Activated CD8-positive, alpha-beta memory T cell treated with anti-CD3 and anti-CD28 coated beads, Interleukin-2, amount 10 ng/mL, durations not matched to agents 7 days and 5 days (primary cell): ENCODE results near the gene HSPA9. TPM values are rescaled to one million over a fixed set of nuclear protein-coding genes. Genes with fewer than 3 reads are reported as not detected.

Source experiments
- ATAC-seq: fragments of 150-1000 bp; cut with Tn5 transposase; one replicate; pipeline ENCODE4 v1.10.0; 2021; ENCODE audit warnings: moderate library complexity
- CTCF ChIA-PET: fragments of 350-600 bp; sonication (Branson Sonifier 250); formaldehyde crosslinking; loops from one replicate; lab custom pipeline; 2021; ENCODE audit warnings: antibody characterized with exemption; lab: Charles Lee
- DNase-seq: peaks from one replicate; pipeline ENCODE4 v3.0.0-alpha.2; 2020
- H3K27ac Mint-ChIP-seq: one replicate; pipeline ENCODE4 v1.8.0; 2021; ENCODE audit warnings: mild to moderate bottlenecking, mixed read lengths
- H3K27me3 Mint-ChIP-seq: one replicate; pipeline ENCODE4 v1.8.0; 2021; ENCODE audit warnings: mixed read lengths
- H3K36me3 Mint-ChIP-seq: one replicate; pipeline ENCODE4 v1.8.0; 2021; ENCODE audit warnings: mild to moderate bottlenecking, mixed read lengths
- H3K4me1 Mint-ChIP-seq: one replicate; pipeline ENCODE4 v1.8.0; 2021; ENCODE audit warnings: mixed read lengths
- H3K4me3 Mint-ChIP-seq: one replicate; pipeline ENCODE4 v1.8.0; 2021; ENCODE audit warnings: mild to moderate bottlenecking, moderate library complexity, mixed read lengths
- H3K9me3 Mint-ChIP-seq: one replicate; pipeline ENCODE4 v1.8.0; 2022; ENCODE audit warnings: low read depth, mixed read lengths
- total RNA-seq, 2 experiments: library from RNA; stranded (reverse); gene quantifications; one replicate each; pipeline ENCODE4 v1.2.3, GENCODE V29; 2021

HSPA9 gene
- total RNA-seq, 2 experiments from 2014 or later, result 208 to 309 TPM

DNA sequence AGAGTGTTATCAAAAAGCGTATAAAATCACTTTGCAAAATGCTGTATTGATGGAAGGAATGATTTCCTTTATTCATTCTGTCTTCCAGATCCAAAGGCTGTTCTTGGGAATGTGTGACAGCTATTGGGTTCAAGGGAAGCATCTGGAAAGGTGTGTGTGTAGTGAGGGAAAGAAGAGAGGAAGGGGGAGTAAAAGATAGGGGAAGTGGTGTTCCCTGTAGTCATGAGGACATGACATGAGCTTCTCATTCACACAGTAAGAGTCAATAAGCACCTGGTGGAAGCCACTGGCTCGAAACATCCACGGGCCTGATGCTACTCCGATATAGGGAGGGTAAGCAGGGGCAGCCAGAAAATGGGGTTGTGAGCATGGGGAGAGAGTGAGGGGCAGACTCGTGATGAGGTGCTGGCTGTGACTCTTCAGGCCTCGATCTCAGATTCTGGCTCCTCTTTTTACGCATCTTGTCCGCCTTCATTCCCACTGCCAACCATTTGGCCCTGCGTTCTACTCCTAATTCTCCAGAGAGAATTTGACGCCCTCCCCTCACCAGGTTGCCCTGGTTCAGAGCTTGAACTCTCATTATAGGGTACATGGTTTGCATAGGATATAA, 29.1 kb upstream of the HSPA9 start:
- no peaks in the 10 kb centered on the region for H3K9me3 Mint-ChIP-seq
- H3K27me3 Mint-ChIP-seq, result peaks cover 12% of the 10 kb centered on the region
- CTCF ChIA-PET, result interaction anchor here (1.0 to 1.5 kb wide), 2 partner anchors 25 to 30 kb away, joined by 3 to 4 read pairs; no protein-coding TSS in a partner anchor
- no peak overlapping the region for H3K4me3 Mint-ChIP-seq
- H3K36me3 Mint-ChIP-seq, result no peaks in the 10 kb centered on the region
- no peak for DNase-seq
- H3K27ac Mint-ChIP-seq, result no peak overlapping the region
- ATAC-seq, result no peak
- peaks cover 28% of the 10 kb centered on the region for H3K4me1 Mint-ChIP-seq

- DNase-seq (no peak), ATAC-seq (peak; percentile 13)
- Mint-ChIP-seq H3K4me3 (no peak overlapping the region), H3K4me1 (peaks cover 28% of the 10 kb centered on the region), H3K27me3 (peaks cover 11% of the 10 kb centered on the region), H3K27ac (no peak overlapping the region), H3K36me3 (no peaks in the 10 kb centered on the region), H3K9me3 (no peaks in the 10 kb centered on the region)
- CTCF ChIA-PET, result interaction anchor here (1.0 to 1.5 kb wide), 2 partner anchors 24 to 30 kb away, joined by 3 to 4 read pairs; no protein-coding TSS in a partner anchor
Measured at GRCh38 chr5:138603249-138603920, 28.2 kb upstream of the HSPA9 start.

DNA sequence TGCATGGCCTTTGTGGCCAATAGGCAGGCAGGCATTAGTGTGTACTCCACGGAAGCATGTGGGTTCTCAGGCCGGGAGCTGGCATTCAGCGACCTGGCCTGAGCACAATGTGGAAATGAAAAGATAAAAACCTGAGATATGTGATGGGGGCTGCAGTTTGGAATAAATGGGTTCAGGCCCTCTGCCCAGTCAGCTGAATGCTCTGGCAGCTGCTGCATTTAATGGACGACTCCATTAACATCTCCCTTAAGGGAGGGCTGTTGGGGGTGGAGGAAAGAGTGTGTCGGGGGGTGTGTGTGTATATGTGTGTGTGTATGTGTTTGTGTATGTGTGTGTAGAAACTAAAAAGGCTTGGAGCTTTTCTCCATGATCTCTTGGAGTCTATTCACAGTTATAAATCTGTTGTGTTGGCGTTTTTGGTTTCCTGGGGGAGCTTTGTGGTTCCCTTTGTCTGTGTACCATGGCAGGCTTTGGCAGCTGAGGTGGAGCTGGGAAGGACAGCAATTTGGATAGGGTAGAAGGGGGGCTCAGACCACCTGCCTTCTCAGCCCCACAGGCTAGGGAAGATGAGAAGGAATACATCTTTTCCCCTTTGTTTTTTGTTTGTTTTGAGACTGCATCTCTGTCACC, 27.3 kb upstream of the HSPA9 start:
- ATAC-seq (no peak), DNase-seq (no peak)
- Mint-ChIP-seq H3K4me1 (peaks cover 28% of the 10 kb centered on the region), H3K9me3 (no peaks in the 10 kb centered on the region), H3K4me3 (no peak overlapping the region), H3K27ac (no peak overlapping the region), H3K36me3 (no peaks in the 10 kb centered on the region), H3K27me3 (peaks cover 16% of the 10 kb centered on the region)
- CTCF ChIA-PET, result no interaction called here

- Mint-ChIP-seq H3K36me3 (no peaks in the 10 kb centered on the region), H3K27me3 (peaks cover 21% of the 10 kb centered on the region), H3K27ac (no peak overlapping the region), H3K4me3 (no peak overlapping the region), H3K4me1 (peaks cover 28% of the 10 kb centered on the region), H3K9me3 (no peaks in the 10 kb centered on the region)
- peak; percentile 69 for ATAC-seq
- peak; percentile 49 for DNase-seq
- CTCF ChIA-PET, result interaction anchor here (1.2 kb wide), 1 partner anchor 8 kb away, joined by 3 read pairs; no protein-coding TSS in a partner anchor
Measured at GRCh38 chr5:138601444-138601843, 26.2 kb upstream of the HSPA9 start.

DNA sequence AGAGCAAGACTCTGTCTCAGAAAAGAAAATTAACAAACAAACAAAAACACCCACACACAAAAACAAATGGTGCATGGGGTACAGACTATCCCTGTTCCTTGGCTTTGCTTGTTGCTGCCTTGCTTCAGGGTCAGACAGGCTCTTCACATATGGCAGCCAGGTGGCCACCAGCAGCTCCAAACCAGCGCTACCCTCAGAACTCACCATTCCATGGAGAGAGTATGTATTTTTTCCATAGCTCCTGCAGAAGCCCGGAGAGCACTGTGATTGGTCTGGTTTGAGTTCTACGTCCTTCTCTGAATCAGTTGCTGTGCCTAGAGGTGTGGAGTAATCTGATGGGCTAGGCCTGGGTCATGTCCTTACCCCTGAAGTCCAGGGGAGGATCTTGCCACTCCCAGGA, 25.2 kb upstream of the HSPA9 start:
- CTCF ChIA-PET, result interaction anchor here (1.0 to 1.2 kb wide), 2 partner anchors 10 to 157 kb away, joined by 3 to 4 read pairs; no protein-coding TSS in a partner anchor
- H3K9me3 Mint-ChIP-seq, result no peaks in the 10 kb centered on the region
- H3K36me3 Mint-ChIP-seq, result no peaks in the 10 kb centered on the region

DNA sequence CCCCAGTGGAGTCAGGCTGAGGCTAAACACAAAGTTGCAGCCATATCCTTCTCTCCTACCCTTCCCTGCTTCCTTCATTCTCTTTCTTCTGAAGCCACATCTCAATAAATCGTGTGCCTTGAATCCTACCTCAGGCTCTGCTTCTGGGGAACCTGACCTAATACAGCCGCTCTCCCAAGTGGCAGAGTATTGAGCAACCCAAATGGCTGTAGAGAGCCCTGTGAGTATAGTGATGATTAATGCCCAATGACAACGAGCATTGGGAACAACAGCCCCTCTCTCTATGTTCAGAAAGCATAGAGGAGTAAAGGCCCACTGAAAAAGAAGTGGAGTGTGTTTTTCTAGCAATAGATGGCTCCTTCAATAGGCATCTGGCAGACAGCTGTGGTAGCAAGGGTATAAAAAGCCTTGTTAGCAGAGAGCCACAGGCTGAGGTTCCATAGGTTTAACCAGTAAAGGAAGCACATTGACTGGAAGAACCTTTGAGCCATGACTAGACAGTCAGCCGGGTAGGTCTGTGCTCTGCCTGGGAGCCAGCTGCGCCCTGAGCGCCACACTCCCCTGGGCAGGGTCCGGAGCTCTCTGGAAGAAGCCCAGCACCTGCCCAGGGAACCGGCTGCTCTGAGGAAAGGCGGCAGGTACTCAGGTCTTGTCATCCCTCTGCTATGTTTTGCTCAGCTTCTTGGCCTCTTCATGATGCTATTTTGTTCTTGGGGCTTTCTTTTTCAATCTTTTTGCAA, 22.6 kb upstream of the HSPA9 start:
- CTCF ChIA-PET, result interaction anchor here (1.2 kb wide), 1 partner anchor 18 kb away, joined by 3 read pairs; no protein-coding TSS in a partner anchor
- Mint-ChIP-seq H3K36me3 (no peaks in the 10 kb centered on the region), H3K9me3 (no peaks in the 10 kb centered on the region), H3K4me3 (no peak overlapping the region), H3K4me1 (peaks cover 13% of the 10 kb centered on the region), H3K27me3 (peaks cover 23% of the 10 kb centered on the region), H3K27ac (no peak overlapping the region)
- no peak for ATAC-seq
- no peak for DNase-seq

More for the DNA sequence above, 25.2 kb upstream of the HSPA9 start:
- DNase-seq (no peak), ATAC-seq (no peak)
- Mint-ChIP-seq H3K27ac (no peak overlapping the region), H3K4me1 (peaks cover 25% of the 10 kb centered on the region), H3K27me3 (peaks cover 20% of the 10 kb centered on the region), H3K4me3 (no peak overlapping the region)

GRCh38 chr5:138596105-138596881, 21.1 kb upstream of the HSPA9 start:
- no peaks in the 10 kb centered on the region for H3K36me3 Mint-ChIP-seq
- ATAC-seq (no peak), DNase-seq (no peak)
- H3K9me3 Mint-ChIP-seq, result no peaks in the 10 kb centered on the region
- peaks cover 1% of the 10 kb centered on the region for H3K4me1 Mint-ChIP-seq
- H3K27me3 Mint-ChIP-seq, result peaks cover 19% of the 10 kb centered on the region
- CTCF ChIA-PET, result interaction anchor here (2.4 kb wide), 1 partner anchor 15 kb away, joined by 6 read pairs; no protein-coding TSS in a partner anchor
- no peak overlapping the region for H3K4me3 Mint-ChIP-seq
- no peak overlapping the region for H3K27ac Mint-ChIP-seq

DNA sequence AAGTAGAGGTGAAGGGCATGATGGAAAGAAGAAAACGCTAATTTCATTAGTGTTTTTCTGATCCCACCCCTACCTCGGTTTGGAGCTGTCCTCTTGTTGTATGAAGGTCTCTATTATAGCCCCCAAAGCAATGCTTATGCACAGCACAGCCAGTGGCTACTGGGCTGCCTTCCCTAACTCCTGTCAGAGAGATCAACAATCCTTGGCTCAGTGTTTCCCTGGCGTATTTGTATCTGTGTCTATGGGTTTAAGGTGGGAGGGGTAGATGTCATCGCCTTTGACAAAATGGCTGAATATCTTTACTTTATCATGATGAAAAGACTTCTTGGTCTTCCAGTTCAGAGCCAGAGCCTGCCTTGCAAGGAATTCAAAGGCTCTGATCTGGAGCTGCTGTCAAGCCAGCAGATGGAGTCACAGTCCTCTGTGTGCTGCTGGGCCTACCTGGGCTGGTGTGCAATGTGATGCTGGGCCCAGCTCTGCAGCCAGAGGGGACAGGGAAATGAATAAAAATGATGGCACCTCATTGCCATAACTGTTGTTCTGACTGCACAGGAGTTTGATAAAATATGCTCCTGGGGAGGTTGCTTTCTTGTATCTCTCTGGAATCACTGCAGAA, 20.1 kb upstream of the HSPA9 start:
- DNase-seq, result no peak
- no peak overlapping the region for H3K4me3 Mint-ChIP-seq
- no peaks in the 10 kb centered on the region for H3K4me1 Mint-ChIP-seq
- no peak overlapping the region for H3K27ac Mint-ChIP-seq
- H3K27me3 Mint-ChIP-seq, result peaks cover 18% of the 10 kb centered on the region
- H3K9me3 Mint-ChIP-seq, result no peaks in the 10 kb centered on the region
- CTCF ChIA-PET, result interaction anchor here (0.9 to 2.4 kb wide), 4 partner anchors 14 to 18 kb away, joined by 3 to 6 read pairs (median 4); no protein-coding TSS in a partner anchor
- no peak for ATAC-seq
- H3K36me3 Mint-ChIP-seq, result no peaks in the 10 kb centered on the region

DNA sequence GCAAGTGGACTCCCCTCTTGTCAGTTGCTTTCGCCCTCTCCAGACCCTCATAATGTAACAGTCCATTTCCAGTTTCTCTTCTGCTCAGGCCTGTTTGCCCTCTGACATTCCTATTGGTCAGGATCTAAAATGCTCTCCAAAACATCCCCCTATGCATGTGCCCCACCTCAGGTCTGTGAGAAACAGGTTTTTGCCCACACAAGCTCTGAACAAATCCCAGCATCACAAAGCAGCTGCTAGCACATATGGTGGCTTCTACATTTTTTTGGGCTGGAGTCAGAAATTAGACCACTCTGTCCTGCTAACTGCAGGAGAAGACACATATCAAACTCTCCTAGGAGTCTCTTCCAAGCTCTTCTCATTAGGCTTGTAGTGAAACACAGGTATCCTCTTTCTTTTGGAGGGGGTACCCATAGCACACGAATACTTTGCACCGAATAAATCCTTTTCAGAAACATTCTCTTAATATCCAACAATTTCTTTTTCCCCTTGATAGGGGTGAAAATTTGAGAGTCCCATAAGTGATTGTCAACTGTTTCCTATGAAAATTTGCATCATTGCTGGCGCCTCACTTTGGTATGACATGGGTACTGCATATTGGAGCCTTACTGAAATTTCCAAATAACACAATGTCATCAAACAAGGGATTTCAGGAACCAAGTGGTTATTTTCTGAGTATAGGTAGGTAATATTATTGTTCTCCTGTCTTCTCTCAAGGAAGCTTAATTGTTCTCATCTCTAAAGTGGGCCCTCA, 19.3 kb upstream of the HSPA9 start:
- H3K36me3 Mint-ChIP-seq, result no peaks in the 10 kb centered on the region
- H3K4me1 Mint-ChIP-seq, result no peaks in the 10 kb centered on the region
- no peak overlapping the region for H3K27ac Mint-ChIP-seq
- ATAC-seq (no peak), DNase-seq (no peak)
- H3K27me3 Mint-ChIP-seq, result peaks cover 18% of the 10 kb centered on the region
- no peaks in the 10 kb centered on the region for H3K9me3 Mint-ChIP-seq
- H3K4me3 Mint-ChIP-seq, result no peak overlapping the region
- CTCF ChIA-PET, result interaction anchor here (0.9 to 2.4 kb wide), 5 partner anchors 13 to 19 kb away, joined by 3 to 6 read pairs (median 5); no protein-coding TSS in a partner anchor

DNA sequence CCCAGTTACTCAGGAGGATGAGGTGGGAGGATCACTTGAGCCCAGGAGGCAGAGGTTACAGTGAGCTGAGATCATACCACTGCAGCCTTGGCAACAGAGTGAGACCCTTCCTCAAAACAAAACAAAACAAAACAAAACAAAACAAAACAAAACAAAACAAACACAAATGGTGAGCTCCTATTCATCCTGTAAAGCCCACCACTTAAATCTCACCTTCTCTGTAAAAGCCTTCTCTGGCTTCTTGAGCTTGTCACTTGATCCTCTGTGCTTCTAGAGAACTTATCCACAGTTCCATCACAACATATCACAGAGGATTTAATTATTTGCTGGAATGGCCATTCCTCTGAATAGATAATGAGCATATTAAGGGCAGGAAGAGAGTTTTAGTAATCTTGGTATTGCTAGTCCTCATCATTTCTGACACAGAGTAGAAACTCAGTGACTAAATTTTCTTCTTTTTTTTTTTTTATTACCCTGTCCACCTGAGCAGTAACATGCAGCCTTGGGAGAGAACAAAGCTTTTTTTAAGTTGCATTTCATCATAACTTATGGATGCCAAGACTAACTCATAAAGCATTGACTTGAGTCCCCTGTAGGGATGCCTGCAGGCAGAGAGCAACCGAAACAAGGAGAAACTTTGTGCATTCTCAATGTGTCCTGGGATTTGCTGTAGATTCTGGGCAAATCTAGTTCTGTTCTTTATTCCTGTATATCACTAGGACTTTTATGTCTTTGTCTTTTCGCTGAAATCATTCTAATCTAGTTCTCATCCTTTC, 13.0 kb upstream of the HSPA9 start:
- no peak overlapping the region for H3K4me3 Mint-ChIP-seq
- DNase-seq, result no peak
- no peaks in the 10 kb centered on the region for H3K4me1 Mint-ChIP-seq
- H3K36me3 Mint-ChIP-seq, result no peaks in the 10 kb centered on the region
- H3K27ac Mint-ChIP-seq, result no peak overlapping the region
- CTCF ChIA-PET, result interaction anchor here (1.2 to 1.4 kb wide), 2 partner anchors 9 to 201 kb away, joined by 3 to 6 read pairs; no protein-coding TSS in a partner anchor
- no peaks in the 10 kb centered on the region for H3K9me3 Mint-ChIP-seq
- H3K27me3 Mint-ChIP-seq, result peaks cover 18% of the 10 kb centered on the region
- ATAC-seq, result no peak

DNA sequence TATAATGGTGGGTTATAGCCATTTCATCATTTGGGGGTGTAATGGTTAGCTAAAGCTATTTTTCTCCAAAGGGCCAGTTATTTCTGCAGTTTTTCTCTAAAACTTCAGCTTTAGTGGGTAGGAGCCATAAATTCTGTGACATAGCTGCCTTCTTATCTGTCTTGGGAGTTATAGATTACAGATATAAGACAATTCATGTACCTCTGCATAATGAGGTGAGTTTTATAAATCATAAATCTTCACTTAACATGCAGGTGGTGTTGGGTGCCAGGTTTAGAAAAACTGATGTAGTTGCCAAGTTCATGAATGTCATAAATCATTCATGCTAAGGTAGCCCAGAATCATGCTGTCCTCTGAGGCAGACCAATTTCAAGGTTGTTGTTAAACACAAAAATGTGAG, 10.0 kb upstream of the HSPA9 start:
- no peak for ATAC-seq
- H3K27ac Mint-ChIP-seq, result no peak overlapping the region
- H3K4me1 Mint-ChIP-seq, result no peaks in the 10 kb centered on the region
- no peak for DNase-seq
- no peak overlapping the region for H3K4me3 Mint-ChIP-seq
- H3K9me3 Mint-ChIP-seq, result no peaks in the 10 kb centered on the region
- CTCF ChIA-PET, result interaction anchor here (0.5 kb wide), 1 partner anchor 7 kb away, joined by 3 read pairs; no protein-coding TSS in a partner anchor
- H3K27me3 Mint-ChIP-seq, result peaks cover 18% of the 10 kb centered on the region
- no peaks in the 10 kb centered on the region for H3K36me3 Mint-ChIP-seq
